ENCODE data around the gene OLFM3.
A peak's percentile ranks its signal among the peaks of the same experiment; 100 is the strongest.

The OLFM3 gene

DNA sequence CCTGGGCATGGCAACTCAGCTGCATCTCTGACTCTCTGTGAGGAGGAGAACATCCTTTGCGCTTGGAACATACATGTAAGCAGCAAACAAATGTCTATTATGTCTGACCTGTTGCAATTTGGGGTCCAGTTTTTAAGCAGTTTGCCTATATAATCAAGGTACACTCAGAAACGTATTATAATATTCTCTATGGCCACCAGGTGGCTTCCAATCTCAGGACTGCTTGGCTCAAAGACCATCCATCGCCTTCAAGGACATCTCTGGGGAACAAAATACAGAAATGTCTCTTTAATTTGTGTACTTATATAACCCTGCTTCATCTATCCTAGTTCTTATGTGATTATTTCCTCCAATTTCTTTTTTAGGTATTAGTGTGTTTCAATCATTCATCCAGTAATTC lies 227.2 kb downstream of the OLFM3 start:
- no peak for DNase-seq (ENCODE audit: extremely low read depth, insufficient read length)

DNA sequence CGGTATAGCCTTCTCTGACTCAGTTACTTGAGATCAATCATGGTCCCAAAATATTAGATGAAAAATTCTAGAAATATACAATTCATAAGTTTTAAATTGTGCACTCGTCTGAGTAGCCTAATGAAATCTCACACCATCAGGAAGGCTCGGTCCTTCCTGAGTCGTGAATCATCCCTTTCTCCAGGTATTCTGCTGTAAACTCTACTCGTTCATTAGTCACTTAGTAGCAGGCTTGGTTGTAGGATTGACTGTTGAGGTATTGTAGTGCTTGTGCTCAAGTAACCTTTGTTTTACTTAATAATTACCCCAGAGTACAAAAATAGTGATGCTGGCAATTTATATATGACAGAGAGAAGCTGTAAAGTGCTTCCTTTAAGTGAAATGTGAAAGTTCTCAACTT lies 238.7 kb downstream of the OLFM3 start:
- Histone ChIP-seq H3K4me3 (replicated peaks; ENCODE audit: low read depth, low read length) (no peak overlapping the region), H3K36me3 (ENCODE audit: control insufficient read depth, insufficient read depth, low read length) (no peaks in the 10 kb centered on the region), H3K27me3 (replicated peaks; ENCODE audit: control insufficient read depth, insufficient read depth, low read length) (no peaks in the 10 kb centered on the region)
- DNase-seq (ENCODE audit: extremely low read depth, insufficient read length): no peak
- TF ChIP-seq, protein P1, sequence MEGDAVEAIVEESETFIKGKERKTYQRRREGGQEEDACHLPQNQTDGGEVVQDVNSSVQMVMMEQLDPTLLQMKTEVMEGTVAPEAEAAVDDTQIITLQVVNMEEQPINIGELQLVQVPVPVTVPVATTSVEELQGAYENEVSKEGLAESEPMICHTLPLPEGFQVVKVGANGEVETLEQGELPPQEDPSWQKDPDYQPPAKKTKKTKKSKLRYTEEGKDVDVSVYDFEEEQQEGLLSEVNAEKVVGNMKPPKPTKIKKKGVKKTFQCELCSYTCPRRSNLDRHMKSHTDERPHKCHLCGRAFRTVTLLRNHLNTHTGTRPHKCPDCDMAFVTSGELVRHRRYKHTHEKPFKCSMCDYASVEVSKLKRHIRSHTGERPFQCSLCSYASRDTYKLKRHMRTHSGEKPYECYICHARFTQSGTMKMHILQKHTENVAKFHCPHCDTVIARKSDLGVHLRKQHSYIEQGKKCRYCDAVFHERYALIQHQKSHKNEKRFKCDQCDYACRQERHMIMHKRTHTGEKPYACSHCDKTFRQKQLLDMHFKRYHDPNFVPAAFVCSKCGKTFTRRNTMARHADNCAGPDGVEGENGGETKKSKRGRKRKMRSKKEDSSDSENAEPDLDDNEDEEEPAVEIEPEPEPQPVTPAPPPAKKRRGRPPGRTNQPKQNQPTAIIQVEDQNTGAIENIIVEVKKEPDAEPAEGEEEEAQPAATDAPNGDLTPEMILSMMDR (IDR thresholded peaks at IDR 0.05; ENCODE audit: insufficient read depth, low read length, poor library complexity, severe bottlenecking): no peak

More for the DNA sequence above, 227.2 kb downstream of the OLFM3 start:
- TF ChIP-seq, protein P1 (IDR thresholded peaks at IDR 0.05; ENCODE audit: insufficient read depth, low read length, poor library complexity, severe bottlenecking): peak; percentile 55
- Histone ChIP-seq H3K36me3 (ENCODE audit: control insufficient read depth, insufficient read depth, low read length) (no peaks in the 10 kb centered on the region), H3K27me3 (replicated peaks; ENCODE audit: control insufficient read depth, insufficient read depth, low read length) (no peaks in the 10 kb centered on the region), H3K4me3 (replicated peaks; ENCODE audit: low read depth, low read length) (no peak overlapping the region)

DNA sequence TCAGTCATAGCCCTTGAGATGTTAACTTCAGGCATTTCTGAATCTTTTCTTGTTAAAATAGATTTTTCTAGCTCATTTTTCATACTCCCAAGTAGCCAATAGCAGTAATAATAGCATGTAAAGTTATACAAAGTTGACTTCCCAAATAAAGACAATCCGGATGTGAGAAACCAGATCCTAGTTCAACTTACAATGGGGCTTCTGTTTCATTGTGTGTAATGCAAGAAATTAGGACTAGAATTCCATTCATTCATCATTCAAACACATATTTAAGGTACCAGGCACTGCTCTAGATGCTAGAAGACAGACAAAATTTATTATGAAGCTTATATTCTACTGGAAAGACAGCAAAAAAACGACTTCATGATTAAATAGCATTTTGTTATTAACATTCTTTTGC lies 240.3 kb downstream of the OLFM3 start:
- H3K4me3 ChIP-seq (replicated peaks; ENCODE audit: low read depth, low read length): no peak overlapping the region
- H3K36me3 ChIP-seq (ENCODE audit: control insufficient read depth, insufficient read depth, low read length): no peaks in the 10 kb centered on the region
- TF ChIP-seq, protein P1 (IDR thresholded peaks at IDR 0.05; ENCODE audit: insufficient read depth, low read length, poor library complexity, severe bottlenecking): no peak
- no peak for DNase-seq (ENCODE audit: extremely low read depth, insufficient read length)
- no peaks in the 10 kb centered on the region for H3K27me3 ChIP-seq (replicated peaks; ENCODE audit: control insufficient read depth, insufficient read depth, low read length)
